Measurements from ENCODE around the gene HECTD2.
"Not testable (repeated sequence)": the region's sequence is repeated elsewhere in the genome, so short reads cannot be mapped to it uniquely, and the experiment has no call there.

HECTD2 gene

DNA sequence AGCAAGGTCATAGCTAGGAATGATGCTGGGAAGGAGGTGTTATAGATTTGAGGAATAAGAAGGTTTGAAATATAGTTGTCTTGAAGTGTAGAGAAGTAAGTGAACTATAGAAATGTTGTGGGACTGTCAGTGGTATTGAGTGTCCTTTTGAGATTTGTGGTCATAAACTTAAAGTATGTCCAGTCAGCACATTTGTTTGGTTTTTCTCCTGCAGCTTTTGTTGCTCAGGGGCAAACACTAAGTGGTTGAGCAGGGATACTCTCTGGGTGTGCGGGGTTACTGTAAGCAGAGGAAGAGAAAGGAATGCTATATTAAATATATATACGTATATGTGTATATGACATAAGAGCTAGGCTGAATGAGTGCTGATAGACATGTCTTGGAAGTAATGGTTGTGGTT, 67.1 kb downstream of the HECTD2 start:
- DNase-seq: no peak

DNA sequence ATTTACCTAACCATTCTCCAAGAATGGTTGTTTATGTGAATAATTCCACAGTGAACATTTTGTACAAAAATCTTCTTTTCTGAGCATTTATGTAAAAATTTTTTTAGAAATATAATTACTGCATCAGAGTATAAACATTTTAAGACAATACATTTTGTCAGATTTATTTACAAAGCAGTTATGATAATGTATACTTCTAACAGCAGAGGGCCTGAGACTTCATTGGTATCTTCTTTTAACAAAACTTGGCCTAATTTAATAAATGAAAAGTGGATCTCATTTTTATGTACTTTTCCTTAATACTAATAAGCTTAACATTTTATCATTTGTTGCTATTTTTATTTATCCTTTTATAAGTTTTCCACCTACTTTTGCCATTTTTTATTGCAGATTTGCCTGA, 69.4 kb downstream of the HECTD2 start:
- DNase-seq: no peak

DNA sequence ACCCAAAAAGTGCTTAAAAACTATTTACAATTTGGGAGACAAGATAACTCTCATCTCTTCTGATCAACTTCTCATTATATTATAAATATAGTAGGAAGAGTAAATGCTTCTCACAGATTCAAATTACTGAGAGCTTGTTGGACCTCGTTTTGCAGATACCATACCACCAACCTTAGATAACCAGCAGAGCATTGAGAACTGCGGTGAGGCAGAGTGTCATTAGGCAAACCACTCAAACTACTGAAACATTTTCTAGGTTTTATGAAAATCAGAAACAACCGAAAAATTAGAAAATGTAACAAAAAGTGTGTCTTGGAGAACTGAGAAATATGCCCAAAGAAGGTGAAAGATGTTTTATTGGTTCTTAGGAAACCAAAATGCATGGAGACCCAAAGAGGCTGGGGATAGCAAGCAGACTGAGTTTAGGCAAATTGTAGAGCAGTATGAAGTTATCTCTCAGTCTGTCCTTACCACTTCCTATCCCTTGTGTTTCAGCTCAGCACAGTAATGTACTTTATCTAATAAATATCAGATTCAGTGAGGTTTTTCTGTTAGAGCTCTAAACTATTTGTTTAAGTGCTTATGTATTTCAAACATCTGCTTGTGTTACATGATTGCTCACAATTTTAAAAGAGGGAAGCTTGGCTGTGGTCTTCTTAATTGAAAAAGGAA, 77.9 kb downstream of the HECTD2 start:
- no peak for DNase-seq

- DNase-seq: no peak
Observed at GRCh38 chr10:91493313-91493712, 83.2 kb downstream of the HECTD2 start.

- no peak for DNase-seq
Observed at GRCh38 chr10:91495402-91495801, 85.3 kb downstream of the HECTD2 start.

- no peak for DNase-seq
Observed at GRCh38 chr10:91496016-91496415, 85.9 kb downstream of the HECTD2 start.

- DNase-seq: no peak
Observed at GRCh38 chr10:91511549-91512330, 101.6 kb downstream of the HECTD2 start.

DNA sequence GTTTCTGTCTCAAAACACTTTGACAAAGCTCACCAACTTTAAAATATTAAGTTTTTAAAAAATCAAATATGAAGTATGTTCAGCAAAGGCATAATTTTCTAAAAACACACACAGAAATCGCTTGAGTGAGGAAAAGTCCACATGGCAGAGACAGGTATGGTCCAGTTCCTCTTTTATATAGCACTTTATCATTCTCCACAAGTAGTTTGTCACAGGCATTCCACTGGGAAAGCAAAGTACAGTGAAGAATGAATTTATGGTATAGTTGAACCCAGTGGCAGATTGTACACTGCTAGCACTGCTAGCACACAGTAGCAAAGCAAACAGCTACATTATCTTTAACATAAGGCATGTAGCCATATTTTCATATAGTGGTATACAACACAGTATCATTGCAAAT, 102.3 kb downstream of the HECTD2 start:
- DNase-seq: no peak

GRCh38 chr10:91513598-91514424, 103.7 kb downstream of the HECTD2 start:
- DNase-seq: no peak

GRCh38 chr10:91514787-91515186, 104.6 kb downstream of the HECTD2 start:
- no peak for DNase-seq

DNA sequence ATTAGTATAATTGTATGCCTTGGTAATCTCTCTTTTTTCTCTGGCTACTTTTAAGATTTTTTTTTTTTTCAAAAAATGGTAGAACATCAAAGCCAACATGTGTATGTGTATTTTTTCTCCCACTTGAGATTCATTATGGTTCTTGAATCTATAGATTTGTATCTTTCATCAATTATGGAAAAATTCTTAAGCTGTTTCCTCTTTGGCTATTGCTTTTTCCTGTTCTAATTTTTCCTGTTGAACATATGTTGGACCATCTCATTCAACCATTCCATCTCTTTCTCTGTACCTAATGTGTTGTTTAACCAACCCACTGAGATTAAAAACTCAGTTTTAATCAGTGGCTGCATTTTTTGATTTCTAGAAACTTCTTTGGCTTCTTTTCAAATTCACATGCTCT, 107.2 kb downstream of the HECTD2 start:
- DNase-seq: no peak

DNA sequence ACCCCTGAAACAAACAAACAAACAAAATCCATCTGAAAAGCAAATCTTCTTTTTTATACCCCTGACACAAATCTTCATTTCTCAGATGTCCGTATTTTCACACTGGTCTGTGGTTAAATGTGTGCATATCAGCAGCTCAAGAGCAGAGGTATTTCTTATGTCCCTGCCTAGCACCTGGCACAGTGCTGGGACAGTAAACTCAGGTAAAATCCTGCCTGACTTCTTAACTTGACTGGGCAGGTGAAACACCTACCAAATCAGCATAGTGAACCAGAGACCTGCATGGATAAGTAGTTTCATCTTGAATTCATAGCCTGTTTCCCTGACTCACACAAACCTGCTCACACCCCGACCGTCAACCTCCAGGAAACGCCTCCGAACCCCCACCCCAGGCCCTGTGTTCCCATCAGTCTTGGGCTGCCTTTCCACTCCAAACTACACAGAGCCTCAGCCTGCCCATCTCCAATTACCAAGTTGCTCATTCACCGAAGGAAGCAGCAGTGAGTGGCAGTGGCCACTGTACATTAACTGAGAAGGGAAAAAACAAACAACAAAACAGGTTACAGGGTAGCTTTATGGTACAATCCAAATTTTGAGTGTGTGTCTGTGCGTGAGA, 109.9 kb downstream of the HECTD2 start:
- no peak for DNase-seq

DNA sequence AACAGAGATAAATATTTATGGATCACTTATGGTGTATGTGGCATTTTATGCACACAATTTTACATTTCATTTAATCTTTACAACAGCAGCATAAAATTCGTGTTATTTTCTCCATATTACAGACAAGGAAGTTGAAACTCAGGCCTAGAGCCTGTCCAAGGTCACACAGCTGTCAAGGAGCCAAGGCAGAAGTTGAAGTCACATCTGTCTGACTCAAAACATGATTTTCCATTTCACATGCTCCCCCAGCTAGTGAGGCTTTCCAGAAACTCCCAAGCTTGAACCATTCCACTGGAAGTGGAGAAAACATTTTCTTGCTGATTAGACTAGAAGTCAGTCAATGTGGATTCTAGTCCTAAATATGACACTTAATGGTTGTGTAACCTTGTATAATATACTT, 110.5 kb downstream of the HECTD2 start:
- DNase-seq: no peak

GRCh38 chr10:91521439-91521838, 111.3 kb downstream of the HECTD2 start:
- no peak for DNase-seq

GRCh38 chr10:91525896-91526712, 116.0 kb downstream of the HECTD2 start:
- DNase-seq: no peak

- DNase-seq: no peak
Observed at GRCh38 chr10:91528080-91528479, 117.9 kb downstream of the HECTD2 start.

- no peak for DNase-seq
Observed at GRCh38 chr10:91528768-91529167, 118.6 kb downstream of the HECTD2 start.

DNA sequence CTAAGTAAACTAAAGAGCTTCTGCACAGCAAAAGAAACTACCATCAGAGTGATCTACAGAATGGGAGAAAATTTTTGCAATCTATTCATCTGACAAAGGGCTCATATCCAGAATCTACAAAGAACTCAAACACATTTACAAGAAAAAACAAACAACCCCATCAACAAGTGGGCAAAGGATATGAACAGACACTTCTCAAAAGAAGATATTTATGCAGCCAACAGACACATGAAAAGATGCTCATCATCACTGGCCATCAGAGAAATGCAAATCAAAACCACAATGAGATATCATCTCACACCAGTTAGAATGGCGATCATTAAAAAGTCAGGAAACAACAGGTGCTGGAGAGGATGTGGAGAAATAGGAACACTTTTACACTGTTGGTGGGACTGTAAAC, 124.6 kb downstream of the HECTD2 start:
- DNase-seq: not testable (repeated sequence)

GRCh38 chr10:91536111-91536510, 126.0 kb downstream of the HECTD2 start:
- DNase-seq: no peak

DNA sequence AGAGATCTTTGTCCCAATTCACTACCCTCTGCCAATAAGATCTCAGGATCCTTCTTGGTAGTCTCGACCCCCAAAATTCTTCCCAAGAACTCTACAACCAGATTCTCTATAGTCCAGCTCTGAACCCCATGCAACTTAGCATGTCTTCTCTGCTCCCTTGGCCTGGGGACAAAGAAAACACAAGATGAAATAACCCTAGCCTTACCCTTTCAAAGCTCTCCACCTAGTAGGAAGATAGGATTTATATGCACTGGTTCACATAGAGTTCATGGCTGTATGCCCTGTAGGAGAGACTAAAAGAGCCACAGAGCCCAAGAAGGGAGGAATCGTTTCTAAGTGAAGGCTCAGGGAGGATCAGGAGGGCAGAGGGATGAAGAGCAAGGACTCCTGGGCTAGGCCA, 126.6 kb downstream of the HECTD2 start:
- DNase-seq: no peak

- no peak for DNase-seq
Observed at GRCh38 chr10:91537614-91538383, 127.7 kb downstream of the HECTD2 start.

- no peak for DNase-seq
Observed at GRCh38 chr10:91539930-91540329, 129.8 kb downstream of the HECTD2 start.

All from CD4-positive, alpha-beta T cell treated with Interleukin-4 for 1 hour (primary cell).